Ovary (tissue), 3 donors: ENCODE measurements around the gene ADRA2A.

Experiments used
- EP300 ChIP-seq: sonication (generic); formaldehyde crosslinking; IDR thresholded peaks from one replicate; pipeline ENCODE4 v1.6.1; 2017; ENCODE audit warnings: antibody characterized with exemption
- POLR2A ChIP-seq: fragments of 450-650 bp; IDR thresholded peaks from one replicate; pipeline ENCODE4 v1.6.1; 2017; ENCODE audit warnings: antibody characterized with exemption, mild to moderate bottlenecking, moderate library complexity
- TF ChIP-seq, protein P1 (sequence below), 3 donors: fragments of 450-650 bp in 2 of 3; fragments of 200-600 bp in 1 of 3; IDR thresholded peaks; one replicate each; pipeline versions ENCODE4 v1.5.1 to v1.8.0; 2016 to 2022; ENCODE audit warnings: antibody characterized with exemption in 3 of 3, mild to moderate bottlenecking in 1 of 3
- donor health status: DM: no; HTN: no; CAD: no.

DNA sequence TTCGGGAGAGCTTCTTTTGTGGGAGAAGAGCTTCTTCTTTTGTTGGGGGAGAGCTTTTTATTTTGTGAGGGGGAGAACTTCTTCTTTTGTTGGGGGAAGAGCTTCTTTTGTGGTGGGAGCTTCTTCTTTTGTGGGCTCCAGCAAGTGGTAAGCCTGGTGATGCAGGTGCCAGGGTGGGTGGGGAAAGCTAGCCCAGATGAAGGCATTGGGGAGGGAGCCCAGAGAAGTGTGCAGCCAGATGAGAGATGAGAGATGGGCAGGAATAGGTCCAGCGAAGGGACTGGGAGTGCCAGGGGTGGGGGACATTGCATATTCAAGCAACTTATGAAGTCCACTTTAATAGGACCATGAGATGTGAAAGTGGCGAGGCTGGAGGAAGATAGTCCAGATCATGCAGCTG, 9.7 kb downstream of the ADRA2A start:
- TF ChIP-seq, protein P1, sequence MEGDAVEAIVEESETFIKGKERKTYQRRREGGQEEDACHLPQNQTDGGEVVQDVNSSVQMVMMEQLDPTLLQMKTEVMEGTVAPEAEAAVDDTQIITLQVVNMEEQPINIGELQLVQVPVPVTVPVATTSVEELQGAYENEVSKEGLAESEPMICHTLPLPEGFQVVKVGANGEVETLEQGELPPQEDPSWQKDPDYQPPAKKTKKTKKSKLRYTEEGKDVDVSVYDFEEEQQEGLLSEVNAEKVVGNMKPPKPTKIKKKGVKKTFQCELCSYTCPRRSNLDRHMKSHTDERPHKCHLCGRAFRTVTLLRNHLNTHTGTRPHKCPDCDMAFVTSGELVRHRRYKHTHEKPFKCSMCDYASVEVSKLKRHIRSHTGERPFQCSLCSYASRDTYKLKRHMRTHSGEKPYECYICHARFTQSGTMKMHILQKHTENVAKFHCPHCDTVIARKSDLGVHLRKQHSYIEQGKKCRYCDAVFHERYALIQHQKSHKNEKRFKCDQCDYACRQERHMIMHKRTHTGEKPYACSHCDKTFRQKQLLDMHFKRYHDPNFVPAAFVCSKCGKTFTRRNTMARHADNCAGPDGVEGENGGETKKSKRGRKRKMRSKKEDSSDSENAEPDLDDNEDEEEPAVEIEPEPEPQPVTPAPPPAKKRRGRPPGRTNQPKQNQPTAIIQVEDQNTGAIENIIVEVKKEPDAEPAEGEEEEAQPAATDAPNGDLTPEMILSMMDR (IDR thresholded peaks at IDR 0.05), result no peak
- no peak for TF ChIP-seq POLR2A
- TF ChIP-seq EP300, result no peak
